ENCODE data around the gene PINK1. TPM values are rescaled to one million over a fixed set of nuclear protein-coding genes. Genes with fewer than 3 reads are reported as not detected.

The PINK1 gene
- total and polyA plus RNA-seq, 3 experiments from 2014 or later = 7.9 to 31.1 (median 9.2) TPM

DNA sequence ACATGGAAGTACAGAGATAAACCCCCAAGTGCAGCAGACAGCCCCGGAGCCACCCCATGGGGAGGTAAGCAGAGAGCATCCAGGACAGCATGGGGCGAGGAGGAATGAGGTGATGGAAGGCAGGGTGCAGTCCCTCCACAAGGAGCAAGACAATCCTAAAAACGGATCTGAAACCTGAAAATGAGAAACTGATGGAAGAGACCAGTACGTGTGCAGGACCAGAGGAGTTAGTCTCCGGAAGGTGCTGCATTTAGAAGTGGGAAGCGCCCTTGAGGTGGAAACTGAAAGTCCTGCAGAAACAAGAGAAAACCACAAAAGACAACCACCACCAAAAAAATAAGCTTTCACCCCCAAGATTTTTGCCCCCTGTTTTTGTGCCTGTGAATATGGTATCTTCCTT, 45.3 kb downstream of the PINK1 start:
- H3K27me3 ChIP-seq (ENCODE audit: insufficient read depth, low read length, poor library complexity, severe bottlenecking) = no peaks in the 10 kb centered on the region
- DNase-seq = no peak

DNA sequence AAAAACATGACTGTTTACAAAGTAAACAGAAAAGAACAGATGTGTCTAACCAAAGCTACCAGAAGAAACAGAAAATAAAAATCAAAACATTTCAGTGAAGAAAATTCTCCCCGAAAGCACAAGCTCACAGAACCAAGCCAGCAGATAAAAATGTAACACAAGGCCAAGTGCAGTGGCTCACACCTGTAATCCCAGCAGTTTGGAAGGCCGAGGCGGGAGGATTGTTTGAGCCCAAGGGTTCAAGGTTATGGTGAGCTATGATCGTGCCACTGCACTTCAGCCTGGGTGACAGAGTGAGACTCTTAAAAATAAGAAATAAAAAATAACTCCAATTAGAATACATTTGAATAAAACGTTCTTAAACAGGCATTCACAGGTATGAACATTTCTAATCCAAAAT, 47.0 kb downstream of the PINK1 start:
- Histone ChIP-seq H3K27ac (ENCODE audit: low read depth, low read length) (no peak overlapping the region), H3K4me1 (ENCODE audit: insufficient read depth, low read length) (no peaks in the 10 kb centered on the region), H3K4me3 (ENCODE audit: low read length) (no peak overlapping the region), H3K36me3 (ENCODE audit: insufficient read depth, low read length) (no peaks in the 10 kb centered on the region), H3K27me3 (ENCODE audit: insufficient read depth, low read length, poor library complexity, severe bottlenecking) (no peaks in the 10 kb centered on the region), H3K9me3 (ENCODE audit: low read length) (no peaks in the 10 kb centered on the region)
- peaks cover 9 to 14% (median 9%) of the 10 kb centered on the region in 3 donors for H3K4me1 Mint-ChIP-seq
- peaks cover 0 to 4% (median 3%) of the 10 kb centered on the region in 5 donors for H3K9me3 Mint-ChIP-seq
- H3K27ac Mint-ChIP-seq = peak overlapping the region in 2 of 8 donors; percentile 15 to 32
- no peak overlapping the region for H3K4me3 Mint-ChIP-seq
- H3K27me3 Mint-ChIP-seq = peaks cover 10 to 26% of the 10 kb centered on the region in 2 donors
- no peak for DNase-seq
- POLR2A ChIA-PET = no interaction called here
- CTCF ChIA-PET = no interaction called here
- H3K36me3 Mint-ChIP-seq = no peaks in the 10 kb centered on the region

More for the DNA sequence above, 45.3 kb downstream of the PINK1 start:
- Histone ChIP-seq H3K4me3 (ENCODE audit: low read length) (no peak overlapping the region), H3K9me3 (ENCODE audit: low read length) (no peaks in the 10 kb centered on the region), H3K36me3 (ENCODE audit: insufficient read depth, low read length) (no peaks in the 10 kb centered on the region), H3K27ac (ENCODE audit: low read depth, low read length) (no peak overlapping the region), H3K4me1 (ENCODE audit: insufficient read depth, low read length) (no peaks in the 10 kb centered on the region)
- Mint-ChIP-seq H3K27ac (peak overlapping the region in 2 of 8 donors; percentile 44 to 76), H3K36me3 (no peaks in the 10 kb centered on the region), H3K4me3 (peak overlapping the region in 6 of 7 donors; percentile 17 to 80 (median 45)), H3K4me1 (peaks cover 9 to 14% (median 9%) of the 10 kb centered on the region in 3 donors), H3K9me3 (peaks cover 0 to 4% (median 3%) of the 10 kb centered on the region in 5 donors), H3K27me3 (peaks cover 13 to 18% of the 10 kb centered on the region in 2 donors)
- POLR2A ChIA-PET = no interaction called here
- CTCF ChIA-PET = no interaction called here

DNA sequence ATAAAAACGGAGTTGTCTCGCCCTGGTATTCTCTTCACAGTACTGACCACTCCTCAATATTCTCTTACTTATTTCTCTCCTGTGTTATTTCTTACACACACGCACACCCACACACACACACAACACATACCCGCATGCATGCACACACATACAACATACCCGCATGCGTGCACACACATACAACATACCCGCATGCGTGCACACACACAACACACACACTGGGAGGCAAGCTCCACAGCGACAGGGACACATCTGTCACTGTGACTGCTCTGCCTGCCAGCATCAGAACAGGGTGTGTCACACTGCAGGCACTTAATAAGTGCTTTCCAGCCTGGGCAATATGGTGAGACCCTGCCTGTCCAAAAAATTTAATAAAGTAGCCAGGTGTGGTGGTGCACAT, 48.7 kb downstream of the PINK1 start:
- H3K36me3 ChIP-seq (ENCODE audit: insufficient read depth, low read length) = no peaks in the 10 kb centered on the region
- ChIA-PET CTCF (no interaction called here), POLR2A (no interaction called here)
- DNase-seq = no peak
- H3K36me3 Mint-ChIP-seq = no peaks in the 10 kb centered on the region
- H3K9me3 ChIP-seq (ENCODE audit: low read length) = no peaks in the 10 kb centered on the region
- H3K9me3 Mint-ChIP-seq = peaks cover 0 to 4% (median 3%) of the 10 kb centered on the region in 5 donors
- H3K27ac ChIP-seq (ENCODE audit: low read depth, low read length) = no peak overlapping the region
- peaks cover 9 to 14% (median 9%) of the 10 kb centered on the region in 3 donors for H3K4me1 Mint-ChIP-seq
- peak overlapping the region in 1 of 7 donors; percentile 37 for H3K4me3 Mint-ChIP-seq
- H3K4me3 ChIP-seq (ENCODE audit: low read length) = no peak overlapping the region
- no peaks in the 10 kb centered on the region for H3K4me1 ChIP-seq (ENCODE audit: insufficient read depth, low read length)
- H3K27me3 Mint-ChIP-seq = peaks cover 7 to 31% of the 10 kb centered on the region in 2 donors
- H3K27me3 ChIP-seq (ENCODE audit: insufficient read depth, low read length, poor library complexity, severe bottlenecking) = no peaks in the 10 kb centered on the region
- no peak overlapping the region for H3K27ac Mint-ChIP-seq

DNA sequence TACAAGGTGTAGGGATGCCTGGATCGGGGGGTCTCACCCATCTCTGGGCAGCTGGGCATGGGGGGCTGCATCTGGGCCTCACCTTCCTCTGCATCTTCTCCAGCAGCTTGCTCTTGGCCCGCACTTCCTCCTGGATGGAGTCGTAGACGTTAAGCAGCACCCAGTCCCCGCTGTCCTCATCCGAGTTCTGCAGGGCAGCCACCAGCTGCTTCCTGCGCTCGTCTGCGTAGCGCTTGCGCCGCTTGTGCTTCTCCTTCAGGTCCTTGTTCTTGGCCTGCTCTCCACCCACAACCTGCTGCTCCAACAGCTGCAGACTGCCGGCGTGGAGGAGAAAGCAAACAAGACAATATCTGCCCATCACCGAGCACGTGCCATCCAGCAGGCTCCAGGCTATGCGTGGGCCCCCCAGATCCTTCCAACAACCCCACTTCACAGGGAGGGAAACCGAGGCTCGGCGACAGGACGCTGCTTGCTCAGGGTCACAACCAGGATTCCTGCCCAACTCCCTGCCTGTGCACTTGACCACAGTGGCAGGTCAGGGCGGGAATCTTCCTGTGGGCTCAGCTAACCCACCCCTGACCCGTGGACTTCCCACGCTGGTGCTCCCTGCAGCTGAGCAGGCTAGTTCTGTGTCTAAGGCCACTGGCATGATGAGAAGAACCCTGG, 49.4 kb downstream of the PINK1 start:
- Histone ChIP-seq H3K27ac (ENCODE audit: low read depth, low read length) (no peak overlapping the region), H3K27me3 (ENCODE audit: insufficient read depth, low read length, poor library complexity, severe bottlenecking) (no peaks in the 10 kb centered on the region), H3K9me3 (ENCODE audit: low read length) (no peaks in the 10 kb centered on the region), H3K4me3 (ENCODE audit: low read length) (no peak overlapping the region), H3K36me3 (ENCODE audit: insufficient read depth, low read length) (no peaks in the 10 kb centered on the region), H3K4me1 (ENCODE audit: insufficient read depth, low read length) (no peaks in the 10 kb centered on the region)
- ChIA-PET POLR2A (no interaction called here), CTCF (no interaction called here)
- DNase-seq = no peak
- no peaks in the 10 kb centered on the region for H3K36me3 Mint-ChIP-seq
- peaks cover 0 to 4% (median 3%) of the 10 kb centered on the region in 5 donors for H3K9me3 Mint-ChIP-seq
- H3K4me3 Mint-ChIP-seq = no peak overlapping the region
- H3K27ac Mint-ChIP-seq = no peak overlapping the region
- peaks cover 7 to 30% of the 10 kb centered on the region in 2 donors for H3K27me3 Mint-ChIP-seq
- peaks cover 9 to 14% (median 9%) of the 10 kb centered on the region in 3 donors for H3K4me1 Mint-ChIP-seq

DNA sequence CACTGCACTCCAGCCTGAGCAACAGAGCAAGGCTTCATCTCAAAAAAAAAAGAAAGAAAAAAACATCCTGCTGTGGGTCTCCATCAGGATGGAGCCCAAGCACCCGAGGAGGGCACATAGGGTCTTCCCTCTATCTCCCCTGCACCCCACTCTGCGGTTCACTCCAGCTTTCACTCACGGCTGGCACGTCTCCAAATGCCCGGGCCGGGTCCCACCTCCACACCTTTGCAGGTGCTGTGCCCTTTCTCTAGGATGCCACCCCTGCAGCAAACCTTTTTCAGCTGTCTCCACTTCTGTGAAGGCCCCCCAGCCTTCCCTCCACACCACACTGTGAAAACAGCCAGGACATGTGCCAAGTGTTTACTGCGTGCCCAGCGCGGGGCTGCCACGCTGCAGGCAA, 50.4 kb downstream of the PINK1 start:
- peaks cover 6 to 27% of the 10 kb centered on the region in 2 donors for H3K27me3 Mint-ChIP-seq
- peaks cover 3 to 7% (median 4%) of the 10 kb centered on the region in 3 donors for H3K4me1 Mint-ChIP-seq
- H3K4me3 Mint-ChIP-seq = no peak overlapping the region
- no peaks in the 10 kb centered on the region for H3K36me3 Mint-ChIP-seq
- Histone ChIP-seq H3K27ac (ENCODE audit: low read depth, low read length) (no peak overlapping the region), H3K36me3 (ENCODE audit: insufficient read depth, low read length) (no peaks in the 10 kb centered on the region), H3K9me3 (ENCODE audit: low read length) (no peaks in the 10 kb centered on the region), H3K4me3 (ENCODE audit: low read length) (no peak overlapping the region), H3K4me1 (ENCODE audit: insufficient read depth, low read length) (no peaks in the 10 kb centered on the region), H3K27me3 (ENCODE audit: insufficient read depth, low read length, poor library complexity, severe bottlenecking) (no peaks in the 10 kb centered on the region)
- DNase-seq = no peak
- no peak overlapping the region for H3K27ac Mint-ChIP-seq
- H3K9me3 Mint-ChIP-seq = no peaks in the 10 kb centered on the region
- ChIA-PET POLR2A (no interaction called here), CTCF (no interaction called here)

DNA sequence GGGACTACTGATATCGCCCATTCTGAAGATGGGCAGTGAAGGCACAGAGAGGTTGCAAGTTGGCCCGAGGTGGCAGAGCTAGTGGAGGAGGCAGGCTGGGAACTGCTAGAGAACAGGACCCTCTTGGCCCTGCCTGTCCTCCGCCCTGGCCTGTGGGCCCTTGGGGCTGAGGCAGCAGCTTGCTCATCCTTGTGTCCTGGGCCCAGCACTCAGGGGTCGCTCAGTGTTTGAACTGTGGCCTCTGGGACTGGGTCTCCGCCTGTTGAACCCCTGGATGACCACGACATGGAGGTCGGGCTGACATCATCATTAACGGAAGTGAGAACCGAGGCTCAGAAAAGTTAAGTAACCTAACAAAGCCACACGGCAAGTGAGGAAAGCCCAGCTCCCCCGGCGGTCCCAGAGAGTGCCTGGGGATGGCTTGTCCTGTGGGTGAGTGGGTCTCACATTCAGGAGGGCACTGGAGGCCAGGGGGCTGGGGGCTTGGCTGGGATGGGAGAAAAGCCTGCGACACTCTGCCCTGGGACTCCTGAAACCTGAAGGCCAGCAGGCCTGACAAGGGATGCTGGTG, 50.9 kb downstream of the PINK1 start:
- H3K36me3 Mint-ChIP-seq = no peaks in the 10 kb centered on the region
- POLR2A ChIA-PET = no interaction called here
- DNase-seq = no peak
- H3K27ac ChIP-seq (ENCODE audit: low read depth, low read length) = no peak overlapping the region
- H3K4me3 Mint-ChIP-seq = no peak overlapping the region
- H3K4me3 ChIP-seq (ENCODE audit: low read length) = no peak overlapping the region
- H3K9me3 ChIP-seq (ENCODE audit: low read length) = no peaks in the 10 kb centered on the region
- peaks cover 6 to 27% of the 10 kb centered on the region in 2 donors for H3K27me3 Mint-ChIP-seq
- no peaks in the 10 kb centered on the region for H3K4me1 ChIP-seq (ENCODE audit: insufficient read depth, low read length)
- H3K36me3 ChIP-seq (ENCODE audit: insufficient read depth, low read length) = no peaks in the 10 kb centered on the region
- H3K4me1 Mint-ChIP-seq = peaks cover 0 to 3% (median 0%) of the 10 kb centered on the region in 3 donors
- no peaks in the 10 kb centered on the region for H3K9me3 Mint-ChIP-seq
- CTCF ChIA-PET = interaction anchor here (2.0 kb wide), 1 partner anchor 12 kb away, joined by 6 read pairs; no protein-coding TSS in a partner anchor
- H3K27ac Mint-ChIP-seq = no peak overlapping the region
- H3K27me3 ChIP-seq (ENCODE audit: insufficient read depth, low read length, poor library complexity, severe bottlenecking) = no peaks in the 10 kb centered on the region

DNA sequence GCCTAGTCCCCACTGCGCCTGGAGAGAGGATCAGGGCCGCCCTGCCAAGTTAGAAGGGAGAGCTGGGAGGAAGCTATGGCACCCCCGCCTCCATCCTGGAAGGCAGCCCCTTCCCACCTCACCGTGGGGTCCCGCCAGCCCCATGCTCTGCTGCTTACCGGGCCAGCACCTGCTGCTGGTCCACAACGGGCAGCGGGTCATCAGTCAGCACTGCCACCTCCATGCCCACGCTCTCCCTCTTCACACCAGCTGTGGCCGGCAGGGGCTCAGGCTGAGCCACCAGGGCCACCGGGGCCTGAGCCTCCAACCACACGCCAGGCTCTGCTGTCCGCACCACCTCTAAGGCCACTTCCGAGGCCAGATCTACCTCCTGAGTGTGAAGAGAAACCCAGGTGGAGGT, 51.4 kb downstream of the PINK1 start:
- Mint-ChIP-seq H3K27ac (no peak overlapping the region), H3K4me1 (no peaks in the 10 kb centered on the region), H3K9me3 (no peaks in the 10 kb centered on the region), H3K27me3 (peaks cover 6 to 27% of the 10 kb centered on the region in 2 donors), H3K36me3 (no peaks in the 10 kb centered on the region), H3K4me3 (no peak overlapping the region)
- no peak overlapping the region for H3K4me3 ChIP-seq (ENCODE audit: low read length)
- ChIA-PET POLR2A (no interaction called here), CTCF (interaction anchor here (2.0 kb wide), 1 partner anchor 12 kb away, joined by 6 read pairs; no protein-coding TSS in a partner anchor)
- no peak for DNase-seq
- no peaks in the 10 kb centered on the region for H3K27me3 ChIP-seq (ENCODE audit: insufficient read depth, low read length, poor library complexity, severe bottlenecking)
- no peaks in the 10 kb centered on the region for H3K36me3 ChIP-seq (ENCODE audit: insufficient read depth, low read length)
- no peak overlapping the region for H3K27ac ChIP-seq (ENCODE audit: low read depth, low read length)
- H3K9me3 ChIP-seq (ENCODE audit: low read length) = no peaks in the 10 kb centered on the region
- H3K4me1 ChIP-seq (ENCODE audit: insufficient read depth, low read length) = no peaks in the 10 kb centered on the region

DNA sequence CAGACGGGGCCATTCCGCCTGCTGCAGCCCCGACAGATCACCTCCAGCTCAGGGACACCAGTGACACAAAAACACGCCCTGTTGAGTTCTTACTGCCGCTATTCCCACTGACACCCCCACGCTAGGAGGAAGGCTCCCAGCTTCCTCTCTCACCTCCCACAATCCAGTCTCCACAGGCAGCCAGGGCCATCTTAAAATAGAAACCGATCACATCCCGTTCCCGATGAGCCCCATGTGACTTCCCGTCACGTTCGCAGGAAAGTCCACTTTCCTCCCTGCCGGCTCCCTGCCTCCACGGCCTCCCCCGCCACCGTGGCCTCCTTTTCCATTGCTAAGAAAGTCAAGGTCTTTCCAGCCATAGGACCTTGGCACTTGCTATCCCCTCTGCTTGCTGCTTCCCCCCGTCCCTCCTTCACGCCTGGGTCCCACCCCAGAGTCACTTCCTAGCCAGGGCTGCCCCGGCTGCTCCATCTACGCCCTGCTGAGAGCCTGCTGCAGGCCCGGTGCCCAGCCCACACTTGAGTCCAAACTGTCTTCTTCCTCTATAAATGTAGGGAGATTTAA, 51.9 kb downstream of the PINK1 start:
- H3K27me3 ChIP-seq (ENCODE audit: insufficient read depth, low read length, poor library complexity, severe bottlenecking) = no peaks in the 10 kb centered on the region
- Mint-ChIP-seq H3K27me3 (peaks cover 6 to 25% of the 10 kb centered on the region in 2 donors), H3K9me3 (no peaks in the 10 kb centered on the region), H3K4me3 (no peak overlapping the region), H3K36me3 (no peaks in the 10 kb centered on the region), H3K4me1 (no peaks in the 10 kb centered on the region), H3K27ac (peak overlapping the region in 1 of 8 donors; percentile 54)
- H3K4me3 ChIP-seq (ENCODE audit: low read length) = no peak overlapping the region
- no peak for DNase-seq
- H3K27ac ChIP-seq (ENCODE audit: low read depth, low read length) = no peak overlapping the region
- ChIA-PET CTCF (interaction anchor here (2.0 kb wide), 1 partner anchor 11 kb away, joined by 6 read pairs; no protein-coding TSS in a partner anchor), POLR2A (no interaction called here)
- no peaks in the 10 kb centered on the region for H3K36me3 ChIP-seq (ENCODE audit: insufficient read depth, low read length)
- H3K9me3 ChIP-seq (ENCODE audit: low read length) = no peaks in the 10 kb centered on the region
- no peaks in the 10 kb centered on the region for H3K4me1 ChIP-seq (ENCODE audit: insufficient read depth, low read length)
